GM18519 (cell line): ENCODE measurements around the gene TEX9.

Experiments
- ATAC-seq: cut with Tn5 transposase; IDR thresholded peaks from one replicate; pipeline ENCODE4 v1.9.1; 2021; ENCODE audit warnings: mild to moderate bottlenecking, moderate library complexity; ENCODE audit not compliant: unreplicated experiment, low FRiP score

TEX9 gene

GRCh38 chr15:56440214-56440770 is 75.1 kb downstream of the TEX9 start:
- ATAC-seq: no peak

GRCh38 chr15:56442354-56442753 is 77.1 kb downstream of the TEX9 start:
- ATAC-seq: no peak

- ATAC-seq: no peak
Observed at GRCh38 chr15:56445746-56446145, 80.5 kb downstream of the TEX9 start.

- no peak for ATAC-seq
Observed at GRCh38 chr15:56454836-56455235, 89.6 kb downstream of the TEX9 start.

GRCh38 chr15:56456229-56456628 is 91.0 kb downstream of the TEX9 start:
- no peak for ATAC-seq

GRCh38 chr15:56459096-56459495 is 93.9 kb downstream of the TEX9 start:
- ATAC-seq: no peak

GRCh38 chr15:56460071-56460470 is 94.8 kb downstream of the TEX9 start:
- ATAC-seq: no peak

GRCh38 chr15:56460947-56461346 is 95.7 kb downstream of the TEX9 start:
- ATAC-seq: no peak

GRCh38 chr15:56464893-56465520 is 99.8 kb downstream of the TEX9 start, which contains the start of gene MNS1:
Gene MNS1, minus strand, starts transcription at chr15:56465137. Its CDS starts 165 bp downstream, at chr15:56464972.
- ATAC-seq: peak; percentile 97

- no peak for ATAC-seq
Observed at GRCh38 chr15:56467616-56468015, 102.4 kb downstream of the TEX9 start.

GRCh38 chr15:56468401-56468800 is 103.2 kb downstream of the TEX9 start:
- ATAC-seq: no peak

- no peak for ATAC-seq
Observed at GRCh38 chr15:56469483-56469882, 104.3 kb downstream of the TEX9 start.

GRCh38 chr15:56471440-56472069 is 106.3 kb downstream of the TEX9 start:
- no peak for ATAC-seq

GRCh38 chr15:56472278-56472677 is 107.1 kb downstream of the TEX9 start:
- no peak for ATAC-seq

- ATAC-seq: no peak
Observed at GRCh38 chr15:56473017-56473416, 107.8 kb downstream of the TEX9 start.

GRCh38 chr15:56475351-56475750 is 110.1 kb downstream of the TEX9 start:
- no peak for ATAC-seq
